ENCODE results near the gene SGMS2.

DNA sequence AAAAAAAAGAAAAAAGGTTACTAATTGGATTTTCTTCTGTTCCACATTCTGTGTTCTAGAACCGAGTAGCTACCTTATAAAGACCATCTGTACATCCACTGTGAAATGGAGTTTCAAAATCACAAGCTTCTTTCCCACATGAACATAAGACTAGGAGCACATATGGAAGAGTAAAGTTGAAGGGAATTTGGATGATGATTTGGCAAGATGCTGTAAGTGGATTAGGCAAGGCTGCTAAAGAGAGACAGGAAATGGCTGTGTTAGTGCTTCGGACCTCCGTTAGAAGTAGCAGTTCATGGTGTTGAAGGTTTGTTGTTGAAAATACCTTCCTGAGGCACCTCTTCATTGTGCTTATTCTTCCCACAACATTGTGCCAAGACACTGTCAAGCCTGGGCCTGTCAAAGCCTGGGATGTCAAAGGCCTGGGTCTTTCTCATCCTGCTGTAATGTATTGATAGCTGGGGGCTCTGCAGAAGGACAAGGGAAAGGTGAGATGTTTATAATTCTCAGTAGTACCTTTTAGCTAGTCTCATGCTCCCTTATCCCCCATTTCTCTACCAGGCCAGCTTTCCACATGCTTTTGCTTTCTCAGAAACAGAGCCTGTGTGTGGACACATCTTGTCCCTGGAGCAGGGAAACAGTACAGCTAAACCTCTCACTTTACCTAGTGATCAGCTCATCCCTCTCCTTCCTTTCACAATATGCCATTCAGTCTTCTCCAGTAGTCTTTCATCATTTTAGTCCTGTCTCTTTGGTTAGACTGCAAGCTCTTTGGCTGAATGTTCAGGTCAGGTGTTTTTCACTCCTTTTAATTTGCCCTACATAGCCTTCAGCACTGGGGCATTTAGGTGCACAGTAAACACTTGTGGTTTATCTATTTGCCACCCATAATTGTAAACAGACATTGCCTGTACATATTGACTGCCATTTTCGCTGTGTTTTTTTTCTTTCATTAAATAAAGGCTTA is 68.7 kb downstream of the SGMS2 start:
- TF ChIP-seq CTCF (IDR thresholded peaks at IDR 0.05) (no peak), HDAC2 (IDR thresholded peaks at IDR 0.05) (no peak), POLR2A (IDR thresholded peaks at IDR 0.05; ENCODE audit: low read length) (no peak), EHMT2 (IDR thresholded peaks at IDR 0.05; ENCODE audit: low read depth) (no peak), PBX3 (IDR thresholded peaks at IDR 0.05) (no peak), FOSL2 (IDR thresholded peaks at IDR 0.05) (no peak), FOSL2 (CRISPR knock-in tag; IDR thresholded peaks at IDR 0.05) (no peak), EP300 (IDR thresholded peaks at IDR 0.05) (no peak), POLR2AphosphoS2 (conservative IDR thresholded peaks at IDR 0.05; ENCODE audit: low read length) (no peak), ESRRA (IDR thresholded peaks at IDR 0.05; ENCODE audit: borderline replicate concordance, low read length) (no peak), HEYL (CRISPR knock-in tag; IDR thresholded peaks at IDR 0.05) (no peak)
- TF ChIP-seq, protein P1, sequence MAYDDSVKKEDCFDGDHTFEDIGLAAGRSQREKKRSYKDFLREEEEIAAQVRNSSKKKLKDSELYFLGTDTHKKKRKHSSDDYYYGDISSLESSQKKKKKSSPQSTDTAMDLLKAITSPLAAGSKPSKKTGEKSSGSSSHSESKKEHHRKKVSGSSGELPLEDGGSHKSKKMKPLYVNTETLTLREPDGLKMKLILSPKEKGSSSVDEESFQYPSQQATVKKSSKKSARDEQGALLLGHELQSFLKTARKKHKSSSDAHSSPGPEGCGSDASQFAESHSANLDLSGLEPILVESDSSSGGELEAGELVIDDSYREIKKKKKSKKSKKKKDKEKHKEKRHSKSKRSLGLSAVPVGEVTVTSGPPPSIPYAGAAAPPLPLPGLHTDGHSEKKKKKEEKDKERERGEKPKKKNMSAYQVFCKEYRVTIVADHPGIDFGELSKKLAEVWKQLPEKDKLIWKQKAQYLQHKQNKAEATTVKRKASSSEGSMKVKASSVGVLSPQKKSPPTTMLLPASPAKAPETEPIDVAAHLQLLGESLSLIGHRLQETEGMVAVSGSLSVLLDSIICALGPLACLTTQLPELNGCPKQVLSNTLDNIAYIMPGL (CRISPR knock-in tag; IDR thresholded peaks at IDR 0.05; ENCODE audit: borderline replicate concordance) = no peak

All from A549 (cell line).